ENCODE results near the gene BNC2. TPM values are rescaled to one million over a fixed set of nuclear protein-coding genes. Genes with fewer than 3 reads are reported as not detected.
"Not testable (repeated sequence)": the region's sequence is repeated elsewhere in the genome, so short reads cannot be mapped to it uniquely, and the experiment has no call there.

The BNC2 gene
- 19.3 TPM for total RNA-seq (ENCODE audit: insufficient read depth, low replicate concordance)

DNA sequence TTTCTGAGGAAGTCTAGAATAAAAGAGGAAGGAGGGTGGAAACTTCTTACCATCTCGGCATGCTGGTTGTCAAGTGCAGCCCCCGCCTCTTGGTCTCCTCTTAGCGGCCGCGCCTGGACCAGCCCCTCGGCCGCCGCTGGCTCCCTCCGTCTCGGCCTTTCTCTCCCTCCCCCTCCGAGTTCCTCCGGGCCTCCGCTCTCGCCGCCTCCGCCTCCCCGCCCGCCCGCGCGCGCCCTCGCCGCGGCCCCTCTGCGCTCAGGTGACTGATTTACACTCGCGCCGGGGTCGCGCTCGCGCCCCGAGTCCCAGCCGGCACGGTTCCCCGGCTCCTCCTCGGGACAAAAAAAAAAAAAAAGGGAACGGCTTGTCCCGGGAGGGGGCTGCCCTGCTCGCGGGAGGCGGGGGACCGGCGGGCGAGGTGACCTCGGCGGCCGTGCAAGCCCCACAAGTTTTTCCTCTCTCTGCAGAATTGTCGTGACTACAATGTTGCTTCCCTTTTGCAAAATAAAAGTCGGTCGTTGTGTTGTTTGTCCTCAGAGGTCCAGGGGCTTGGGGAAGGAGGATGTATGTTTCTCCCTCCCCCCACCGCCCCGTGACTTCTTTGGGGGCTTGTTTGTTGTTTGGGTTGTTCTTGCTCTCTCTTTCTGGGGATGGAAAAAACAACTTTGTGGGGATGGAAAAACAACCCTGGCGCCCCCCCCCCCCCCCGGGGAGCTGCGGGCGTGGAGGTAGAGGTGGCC, at the start of gene BNC2:
BNC2 (minus strand) TSS at position 75 of the 740 bp plus-strand sequence; CDS start at position 53, 22 bp downstream.
- peak; percentile 86 for DNase-seq (ENCODE audit: low spot score)

DNA sequence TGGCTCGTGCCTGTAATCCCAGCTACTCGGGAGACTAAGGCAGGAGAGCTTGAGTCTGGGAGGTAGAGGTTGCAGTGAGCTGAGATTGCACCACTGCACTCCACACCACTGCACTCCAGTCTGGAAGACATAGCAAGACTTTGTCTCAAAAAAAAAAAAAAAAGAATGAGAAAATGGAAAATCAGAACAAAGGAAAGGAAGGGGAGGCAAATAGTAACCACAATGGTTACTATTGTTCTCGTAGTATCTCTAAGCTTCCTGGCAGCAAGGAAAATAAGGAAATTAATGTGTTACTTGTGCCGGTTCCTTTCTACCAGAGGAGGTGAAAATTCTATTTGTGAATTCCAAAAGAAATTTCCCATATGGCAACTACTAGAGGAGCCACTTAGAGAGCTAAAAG, 48.5 kb upstream of the BNC2 start:
- no peak for DNase-seq (ENCODE audit: low spot score)

DNA sequence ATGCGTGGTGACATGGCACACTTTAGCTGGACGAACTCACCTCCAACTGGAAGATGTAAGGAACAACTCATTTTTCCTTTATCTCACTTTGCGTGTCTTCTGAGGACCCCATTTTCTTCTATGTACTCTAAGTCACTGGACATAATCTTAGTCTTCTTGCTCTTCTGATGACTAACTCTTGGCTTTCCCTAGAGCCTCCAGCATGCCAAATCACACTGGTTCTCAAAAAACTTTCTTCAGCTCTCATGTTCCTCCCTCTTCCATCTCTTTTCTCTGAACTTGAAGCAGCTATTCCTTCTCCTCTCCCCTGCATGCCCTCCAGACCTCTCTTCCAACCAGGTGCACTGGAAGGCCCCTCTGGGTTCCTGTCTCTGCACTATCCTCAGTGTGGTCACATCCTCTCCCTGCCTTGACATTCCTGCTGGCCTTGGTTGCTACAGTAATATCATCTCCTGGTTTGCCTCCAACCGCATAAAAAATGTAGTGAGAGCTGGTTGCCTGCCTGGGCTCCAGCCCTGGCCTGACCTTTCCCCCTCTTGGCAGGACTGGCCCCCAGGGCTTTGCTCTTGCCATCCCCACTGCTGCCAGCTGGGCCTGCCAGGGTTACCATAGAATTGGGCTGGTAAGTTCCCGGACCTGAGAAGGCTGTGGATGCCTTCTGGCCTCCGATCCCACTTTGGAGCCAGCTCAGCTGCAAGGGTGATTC, 44.8 kb upstream of the BNC2 start:
- DNase-seq (ENCODE audit: low spot score), result no peak

- DNase-seq (ENCODE audit: low spot score), result peak; percentile 53
These were observed 41.7 kb upstream of the BNC2 start for GRCh38 chr9:16912197-16912596.

DNA sequence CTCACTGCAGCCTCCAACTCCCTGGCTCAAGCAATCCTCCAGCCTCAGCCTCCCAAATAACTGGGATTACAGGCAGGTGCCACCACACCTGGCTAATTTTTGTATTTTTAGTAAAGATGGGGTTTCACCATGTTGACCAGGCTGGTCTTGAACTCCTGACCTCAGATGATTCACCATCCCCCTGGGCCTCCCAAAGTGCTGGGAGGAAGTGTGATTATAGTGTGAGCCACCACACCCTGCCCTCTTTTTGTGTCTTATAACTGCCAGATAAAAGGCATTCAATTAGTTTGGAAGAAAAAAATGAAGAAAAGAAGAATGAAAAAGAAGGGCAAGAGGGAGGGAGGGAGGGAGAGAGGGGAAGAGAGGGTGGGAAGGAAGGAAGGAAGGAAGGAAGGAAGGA, 37.7 kb upstream of the BNC2 start:
- DNase-seq (ENCODE audit: low spot score), result not testable (repeated sequence)

DNA sequence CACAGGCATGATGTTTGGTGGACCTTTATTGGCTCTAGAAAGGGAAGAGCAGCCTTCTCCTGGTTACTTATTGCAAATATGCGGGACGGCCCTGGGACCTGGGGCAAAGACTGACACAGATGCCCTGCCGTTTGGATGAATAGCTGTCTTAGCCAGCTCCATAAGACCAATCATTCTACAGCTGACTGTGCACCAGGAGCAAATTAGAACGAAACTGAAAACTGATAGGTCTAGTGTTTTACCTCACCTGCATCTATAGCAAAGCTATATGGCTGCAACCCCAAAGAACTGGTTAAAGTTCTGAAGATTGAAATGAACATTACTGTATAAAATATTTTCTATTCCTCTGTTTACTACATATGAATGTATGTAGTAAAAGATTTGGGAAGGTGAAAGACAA, 34.2 kb upstream of the BNC2 start:
- no peak for DNase-seq (ENCODE audit: low spot score)

GRCh38 chr9:16901590-16901989, 31.1 kb upstream of the BNC2 start:
- DNase-seq (ENCODE audit: low spot score), result no peak

DNA sequence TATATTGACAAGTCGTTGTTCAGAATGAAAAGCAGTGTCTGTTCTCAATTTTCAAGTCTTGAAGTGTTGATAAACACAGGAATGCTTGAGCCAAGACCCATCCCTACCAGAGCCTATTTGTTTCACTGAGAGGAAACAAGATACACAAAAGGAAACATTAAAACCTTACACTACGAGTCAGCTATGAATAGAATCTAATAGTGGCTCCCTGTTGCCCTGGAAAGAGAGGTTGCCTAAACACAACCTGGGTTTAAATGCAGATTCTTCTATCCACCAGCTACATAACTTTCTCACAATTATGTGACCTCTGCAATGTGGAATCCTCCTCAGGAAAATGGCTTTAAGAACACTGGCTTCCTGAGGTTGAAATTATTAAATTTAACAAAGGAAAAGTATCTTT, 29.1 kb upstream of the BNC2 start:
- no peak for DNase-seq (ENCODE audit: low spot score)

- DNase-seq (ENCODE audit: low spot score), result no peak
These were observed 28.0 kb upstream of the BNC2 start for GRCh38 chr9:16898464-16898863.

GRCh38 chr9:16888594-16888993, 18.1 kb upstream of the BNC2 start:
- no peak for DNase-seq (ENCODE audit: low spot score)

- no peak for DNase-seq (ENCODE audit: low spot score)
These were observed 15.5 kb upstream of the BNC2 start for GRCh38 chr9:16885931-16886330.

- no peak for DNase-seq (ENCODE audit: low spot score)
These were observed 14.6 kb upstream of the BNC2 start for GRCh38 chr9:16884952-16885513.

DNA sequence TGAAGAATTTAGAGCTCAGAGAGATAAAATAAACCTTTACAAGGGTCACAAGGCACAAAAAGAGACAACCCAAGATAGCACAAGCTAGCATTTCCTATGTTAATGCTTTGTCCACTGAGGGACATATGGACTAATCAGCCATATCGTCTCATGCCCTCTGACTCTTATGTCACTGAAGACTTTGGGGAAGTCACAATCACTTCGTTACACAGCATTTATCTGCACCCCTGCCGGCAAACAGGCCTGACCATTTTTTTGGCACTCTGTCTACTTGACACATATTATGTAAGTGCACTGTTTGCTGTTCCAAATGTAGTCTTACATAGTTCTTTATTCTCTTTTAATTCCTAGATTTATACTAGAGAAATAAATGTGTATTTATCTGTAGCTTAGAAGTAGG, 13.9 kb upstream of the BNC2 start:
- DNase-seq (ENCODE audit: low spot score), result no peak

GRCh38 chr9:16883586-16883985, 13.1 kb upstream of the BNC2 start:
- no peak for DNase-seq (ENCODE audit: low spot score)

- not testable (repeated sequence) for DNase-seq (ENCODE audit: low spot score)
These were observed 12.0 kb upstream of the BNC2 start for GRCh38 chr9:16882440-16882839.

DNA sequence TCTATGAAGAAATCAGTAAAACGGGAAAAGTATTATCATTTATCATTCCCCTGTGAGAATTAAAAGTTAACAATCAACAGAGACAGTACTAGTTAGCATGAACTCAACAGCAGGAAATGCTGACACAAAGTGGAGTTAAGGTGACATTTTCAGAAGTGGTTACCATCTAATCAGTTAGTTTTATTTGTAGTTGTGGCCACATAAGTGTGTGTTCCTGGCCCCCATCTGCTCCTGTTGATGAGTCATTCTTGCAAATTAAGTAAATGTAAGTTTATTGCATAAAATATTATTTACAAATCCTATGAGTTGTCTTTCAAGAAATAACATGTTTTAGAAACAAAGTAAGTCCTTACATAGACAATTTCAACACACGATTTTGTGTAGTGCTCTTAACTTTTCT, 8.9 kb upstream of the BNC2 start:
- no peak for DNase-seq (ENCODE audit: low spot score)

DNA sequence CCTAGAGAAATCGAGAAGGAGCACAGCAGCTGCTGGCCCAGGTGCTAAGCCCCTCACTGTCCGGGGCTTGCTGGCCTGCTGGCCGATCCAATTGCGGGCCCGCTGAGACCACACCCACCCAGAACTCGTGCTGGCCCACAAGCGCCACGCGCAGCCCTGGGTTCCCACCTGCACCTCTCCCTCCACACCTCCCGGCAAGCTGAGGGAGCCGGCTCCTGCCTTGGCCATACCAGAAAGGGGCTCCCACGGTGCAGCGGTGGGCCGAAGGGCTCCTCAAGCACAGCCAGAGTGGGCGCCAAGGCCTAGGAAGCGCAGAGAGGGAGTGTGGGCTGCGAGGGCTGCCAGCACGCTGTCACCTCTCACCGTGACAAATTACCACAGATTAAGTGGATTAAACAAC, 6.8 kb upstream of the BNC2 start:
- no peak for DNase-seq (ENCODE audit: low spot score)

GRCh38 chr9:16873126-16873802, 2.8 kb upstream of the BNC2 start:
- DNase-seq (ENCODE audit: low spot score), result peak; percentile 70

- peak; percentile 82 for DNase-seq (ENCODE audit: low spot score)
These were observed 1.1 kb upstream of the BNC2 start for GRCh38 chr9:16871336-16872151.

DNA sequence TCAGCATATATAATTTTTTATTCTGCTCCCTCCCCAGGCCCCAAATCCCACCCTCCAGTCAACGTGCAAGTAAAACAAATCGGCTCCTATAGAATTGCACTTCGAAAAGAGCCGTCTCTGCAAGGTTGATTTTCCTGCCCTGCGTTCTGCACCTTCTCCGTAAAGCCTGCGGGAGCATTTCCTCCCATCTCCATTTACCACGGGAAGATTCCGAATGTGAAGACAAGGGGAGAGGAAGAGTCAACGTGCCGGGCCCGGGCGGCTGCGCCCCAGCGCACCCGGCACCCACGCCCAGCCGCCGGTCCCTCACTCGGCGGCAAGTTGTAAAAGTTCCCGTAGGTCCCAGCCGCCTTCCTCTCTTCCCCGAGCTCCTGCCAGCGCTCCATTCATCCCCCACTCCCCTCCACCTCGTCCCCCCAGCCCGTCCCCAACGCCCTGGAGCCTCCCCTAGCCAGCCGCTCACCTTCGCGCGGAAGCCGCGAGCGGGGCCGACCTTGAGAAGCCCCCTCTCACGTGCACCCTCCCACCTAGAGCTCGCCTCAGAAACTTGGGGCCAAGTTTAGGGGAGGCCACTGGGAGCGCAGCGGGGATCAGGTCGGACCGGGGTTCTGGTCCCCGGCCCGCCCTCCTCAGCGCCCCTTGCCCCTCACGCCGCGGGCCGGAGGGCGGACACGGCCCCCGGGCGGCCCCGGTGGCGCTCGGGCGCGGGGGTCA, 431 bp downstream of the BNC2 start:
- DNase-seq (ENCODE audit: low spot score), result peak; percentile 35
